NCI-H526 (cell line): ENCODE data around the gene SYNGR4.

Experiments
- DNase-seq, 2 experiments: peaks; one replicate each; lab custom pipeline; 2025; lab: John Stamatoyannopoulos, UW

Gene SYNGR4

GRCh38 chr19:48341515-48342413 lies 22.4 kb upstream of the SYNGR4 start:
- no peak for DNase-seq

GRCh38 chr19:48342414-48342738 lies 21.8 kb upstream of the SYNGR4 start:
- DNase-seq: no peak

- DNase-seq: no peak
These were observed 21.2 kb upstream of the SYNGR4 start for GRCh38 chr19:48342841-48343540.

- peak in 1 of 2 experiments; percentile 22 for DNase-seq
These were observed 19.3 kb upstream of the SYNGR4 start for GRCh38 chr19:48344892-48345291.

GRCh38 chr19:48346191-48346590 lies 18.0 kb upstream of the SYNGR4 start:
- no peak for DNase-seq

- no peak for DNase-seq
These were observed 16.1 kb upstream of the SYNGR4 start for GRCh38 chr19:48348045-48348444.

- no peak for DNase-seq
These were observed 15.4 kb upstream of the SYNGR4 start for GRCh38 chr19:48348737-48349136.

- DNase-seq: peak in 1 of 2 experiments; percentile 65
These were observed 13.3 kb upstream of the SYNGR4 start for GRCh38 chr19:48350856-48351255.

GRCh38 chr19:48351341-48351752 lies 12.8 kb upstream of the SYNGR4 start:
- peak; percentile 89 to 95 for DNase-seq

- no peak for DNase-seq
These were observed 10.5 kb upstream of the SYNGR4 start for GRCh38 chr19:48353677-48354076.

GRCh38 chr19:48354332-48354992 lies 9.7 kb upstream of the SYNGR4 start:
- DNase-seq: no peak

- DNase-seq: no peak
These were observed 8.7 kb upstream of the SYNGR4 start for GRCh38 chr19:48355365-48355954.

- no peak for DNase-seq
These were observed 5.0 kb upstream of the SYNGR4 start for GRCh38 chr19:48359123-48359522.

GRCh38 chr19:48361912-48362311 lies 2.3 kb upstream of the SYNGR4 start:
- no peak for DNase-seq

- DNase-seq: peak; percentile 94 to 98
These were observed 1.3 kb upstream of the SYNGR4 start for GRCh38 chr19:48362716-48363499.

- DNase-seq: peak in 1 of 2 experiments; percentile 75
These were observed 712 bp upstream of the SYNGR4 start for GRCh38 chr19:48363500-48363809.

GRCh38 chr19:48364598-48365348 lies 606 bp downstream of the SYNGR4 start:
- no peak for DNase-seq

- no peak for DNase-seq
These were observed 1.4 kb downstream of the SYNGR4 start for GRCh38 chr19:48365602-48366001.

- no peak for DNase-seq
These were observed 3.7 kb downstream of the SYNGR4 start for GRCh38 chr19:48367855-48368254.

GRCh38 chr19:48368936-48369335 lies 4.8 kb downstream of the SYNGR4 start:
- DNase-seq: no peak

GRCh38 chr19:48370955-48371354 lies 6.8 kb downstream of the SYNGR4 start:
- DNase-seq: no peak
